Ovary (tissue), 3 donors: ENCODE data around the gene FAM107A.

Experiments used
- CTCF ChIP-seq, 3 donors: fragments of 450-650 bp in 2 of 3; fragments of 200-600 bp in 1 of 3; IDR thresholded peaks; one replicate each; pipeline versions ENCODE4 v1.5.1 to v1.8.0; 2016 to 2022; ENCODE audit warnings: antibody characterized with exemption in 3 of 3, mild to moderate bottlenecking in 1 of 3
- POLR2A ChIP-seq: fragments of 450-650 bp; IDR thresholded peaks from one replicate; pipeline ENCODE4 v1.6.1; 2017; ENCODE audit warnings: antibody characterized with exemption, mild to moderate bottlenecking, moderate library complexity
- donor health status: DM: no; HTN: no; CAD: no.

GRCh38 chr3:58606693-58607092, 29.5 kb upstream of the FAM107A start:
- TF ChIP-seq CTCF (IDR thresholded peaks at IDR 0.05): no peak
- no peak for TF ChIP-seq POLR2A
